Liver (tissue), 3 donors: ENCODE results near the gene RPL35.

Experiments used
- CTCF ChIP-seq: fragments of 150-350 bp; IDR thresholded peaks from 2 replicates; pipeline ENCODE4 v1.5.1; 2017; ENCODE audit warnings: improper control_type of control experiment, low read depth, low read length; ENCODE audit not compliant: missing input control
- EGR1 ChIP-seq, 2 donors: IDR thresholded peaks; 2 replicates each; pipeline ENCODE4 v1.6.1; 2016 to 2018; ENCODE audit warnings: antibody characterized with exemption in 2 of 2, low read depth in 2 of 2
- GABPA ChIP-seq, 2 donors: IDR thresholded peaks in 1 of 2; conservative IDR thresholded peaks in 1 of 2; 2 replicates each; pipeline ENCODE4 v1.6.1; 2016; ENCODE audit warnings: antibody characterized with exemption in 2 of 2, mild to moderate bottlenecking in 1 of 2, moderate library complexity in 1 of 2
- JUND ChIP-seq, 2 donors: IDR thresholded peaks; 2 replicates each; pipeline ENCODE4 v1.6.1; 2016; ENCODE audit warnings: antibody characterized with exemption in 2 of 2
- MAX ChIP-seq: IDR thresholded peaks from 2 replicates; pipeline ENCODE4 v1.6.1; 2016; ENCODE audit warnings: antibody characterized with exemption
- RAD21 ChIP-seq, 2 donors: IDR thresholded peaks; 2 replicates each; pipeline ENCODE4 v1.6.1; 2016; ENCODE audit warnings: antibody characterized with exemption in 2 of 2, mild to moderate bottlenecking in 2 of 2
- REST ChIP-seq: IDR thresholded peaks from 2 replicates; pipeline ENCODE4 v1.6.1; 2016; ENCODE audit warnings: antibody characterized with exemption, mild to moderate bottlenecking
- RXRA ChIP-seq, 2 donors: IDR thresholded peaks; 2 replicates each; pipeline ENCODE4 v1.6.1; 2017 to 2018; ENCODE audit warnings: antibody characterized with exemption in 2 of 2, mild to moderate bottlenecking in 1 of 2
- SP1 ChIP-seq: IDR thresholded peaks from 2 replicates; pipeline ENCODE4 v1.6.1; 2018; ENCODE audit warnings: antibody characterized with exemption, mild to moderate bottlenecking
- TAF1 ChIP-seq: conservative IDR thresholded peaks from 2 replicates; pipeline ENCODE4 v1.6.1; 2016; ENCODE audit warnings: antibody characterized with exemption, mild to moderate bottlenecking
- donor health status: healthy.
- donor health status: healthy.

GRCh38 chr9:124887832-124888231, 26.1 kb upstream of the RPL35 start:
- no peak for TF ChIP-seq CTCF
- TF ChIP-seq REST, result no peak
- no peak for TF ChIP-seq TAF1
- no peak for TF ChIP-seq JUND (IDR thresholded peaks at IDR 0.05)
- TF ChIP-seq GABPA (IDR thresholded peaks at IDR 0.05 in 1 of 2, conservative IDR thresholded peaks at IDR 0.05 in 1 of 2), result no peak
- no peak for TF ChIP-seq EGR1 (IDR thresholded peaks at IDR 0.05; ENCODE audit: low read depth in 2 of 2)
- TF ChIP-seq RAD21 (IDR thresholded peaks at IDR 0.05), result no peak
- no peak for TF ChIP-seq RXRA (IDR thresholded peaks at IDR 0.05)
- no peak for TF ChIP-seq MAX
- TF ChIP-seq SP1, result no peak
